ENCODE data around the gene THRSP. TPM values are rescaled to one million over a fixed set of nuclear protein-coding genes. Genes with fewer than 3 reads are reported as not detected.

The THRSP gene
- total and polyA plus RNA-seq, 2 of the 4 experiments (the other 2 are of a cell fraction): not detected

GRCh38 chr11:78082146-78082545, 18.5 kb downstream of the THRSP start:
- no peak overlapping the region for H3K18ac ChIP-seq (ENCODE audit: low read depth, low read length)
- in situ Hi-C loops (cut with MboI; ENCODE audit: low sequenced_read_pairs): no loop called here
- H3K4me1 ChIP-seq (ENCODE audit: control insufficient read depth, insufficient read depth, low read length): peaks cover 2% of the 10 kb centered on the region; the same call in 1 of the 2 replicates
- no peak overlapping the region for H2AK5ac ChIP-seq (ENCODE audit: low read depth, low read length)
- H3K36me3 ChIP-seq (ENCODE audit: control insufficient read depth, insufficient read depth, low read length): 0 out of 2 replicates have a peak, but pooled peaks cover 2% of the 10 kb centered on the region
- TF ChIP-seq MAFK (IDR thresholded peaks at IDR 0.05; ENCODE audit: low read depth, low read length): no peak
- TF ChIP-seq MXI1 (IDR thresholded peaks at IDR 0.05; ENCODE audit: borderline replicate concordance, low read depth, low read length): no peak
- no peak for TF ChIP-seq USF2 (IDR thresholded peaks at IDR 0.05; ENCODE audit: low read depth, low read length)
- no peak for TF ChIP-seq POLR2A (IDR thresholded peaks at IDR 0.05; ENCODE audit: low read depth, low read length)
- no peak for TF ChIP-seq RCOR1 (IDR thresholded peaks at IDR 0.05; ENCODE audit: insufficient replicate concordance, low read length)
- no peak for TF ChIP-seq RFX5 (IDR thresholded peaks at IDR 0.05; ENCODE audit: low read depth, low read length)
- no peaks in the 10 kb centered on the region for H3K9me3 ChIP-seq (ENCODE audit: control insufficient read depth, insufficient read depth, low read length)
- H4K8ac ChIP-seq (ENCODE audit: low read depth in 2 of 2, low read length in 2 of 2): no peak overlapping the region
- H3K14ac ChIP-seq (replicated peaks; ENCODE audit: low read depth, low read length): no peak overlapping the region
- H2BK120ac ChIP-seq (ENCODE audit: low read depth, low read length): no peak overlapping the region
- no peak overlapping the region for H2BK15ac ChIP-seq (ENCODE audit: low read depth, low read length)
- ChIA-PET CTCF (no interaction called here), POLR2A (ENCODE audit: unreplicated experiment) (no interaction called here)
- no peak for ATAC-seq (ENCODE audit: low read depth)
- no peak overlapping the region for H3K4ac ChIP-seq (ENCODE audit: low read depth, low read length)
- peak overlapping the region; percentile 32 for H2AFZ ChIP-seq (replicated peaks; ENCODE audit: low read length, poor library complexity)
- dilution Hi-C loops (cut with HindIII; ENCODE audit: low sequenced_read_pairs, unreplicated experiment): no loop called here
- BruUV-seq (replicated peaks): no TSS peak
- H3K9ac ChIP-seq (ENCODE audit: low read depth, low read length): no peak overlapping the region
- no peaks in the 10 kb centered on the region for H3K27me3 ChIP-seq (ENCODE audit: control insufficient read depth, insufficient read depth, low read length)
- no peak overlapping the region for H3K23ac ChIP-seq (ENCODE audit: low read depth, low read length)
- no peak overlapping the region for H2AK9ac ChIP-seq (replicated peaks; ENCODE audit: low read depth, low read length, poor library complexity)
- H3K4me2 ChIP-seq (ENCODE audit: low read depth, low read length): no peak overlapping the region
- WGBS, 2 experiments (ENCODE audit: extremely low coverage in 2 of 2, insufficient read length in 1 of 2): 87% methylated on average over 7 of the region's 8 CpGs; no CpG with 5 or more reads in 1 of the 2 experiments
- no peak overlapping the region for H4K5ac ChIP-seq (ENCODE audit: low read depth, low read length)
- peaks cover 7% of the 10 kb centered on the region for H3K9me1 ChIP-seq (ENCODE audit: insufficient read depth, low read length)
- H3K27ac ChIP-seq (ENCODE audit: insufficient read depth, low read length): no peak overlapping the region
- H2BK5ac ChIP-seq (ENCODE audit: low read depth, low read length, poor library complexity, severe bottlenecking): no peak overlapping the region
- no peak for DNase-seq
- H3K56ac ChIP-seq (ENCODE audit: extremely low read depth, insufficient read depth, low read length): no peak overlapping the region
- H3K79me1 ChIP-seq (ENCODE audit: low read depth in 1 of 2, low read length in 2 of 2): peaks cover 8 to 31% of the 10 kb centered on the region in 2 experiments
- no peak overlapping the region for H2BK20ac ChIP-seq (ENCODE audit: low read depth, low read length)
- intact Hi-C loops (cut with micrococcal nuclease): no loop called here
- no peak overlapping the region for H4K91ac ChIP-seq (ENCODE audit: insufficient read depth, low read depth, low read length)
- H3K4me3 ChIP-seq (ENCODE audit: insufficient read depth, low read depth, low read length): no peak overlapping the region
- H4K20me1 ChIP-seq (ENCODE audit: insufficient read depth, low read length): peaks cover 17% of the 10 kb centered on the region

Measured in IMR-90 (cell line).